NCI-H2196 (cell line): ENCODE data around the gene GRAMD4.
A peak's percentile ranks its signal among the peaks of the same experiment; 100 is the strongest.

Experiments
- DNase-seq: peaks from one replicate; lab custom pipeline; 2025; ENCODE audit not compliant: unreplicated experiment; lab: John Stamatoyannopoulos, UW

The GRAMD4 gene

GRCh38 chr22:46596032-46596441, 24.1 kb upstream of the GRAMD4 start:
- DNase-seq, result no peak

- peak; percentile 82 for DNase-seq
Measured at GRCh38 chr22:46596819-46597218, 23.4 kb upstream of the GRAMD4 start.

DNA sequence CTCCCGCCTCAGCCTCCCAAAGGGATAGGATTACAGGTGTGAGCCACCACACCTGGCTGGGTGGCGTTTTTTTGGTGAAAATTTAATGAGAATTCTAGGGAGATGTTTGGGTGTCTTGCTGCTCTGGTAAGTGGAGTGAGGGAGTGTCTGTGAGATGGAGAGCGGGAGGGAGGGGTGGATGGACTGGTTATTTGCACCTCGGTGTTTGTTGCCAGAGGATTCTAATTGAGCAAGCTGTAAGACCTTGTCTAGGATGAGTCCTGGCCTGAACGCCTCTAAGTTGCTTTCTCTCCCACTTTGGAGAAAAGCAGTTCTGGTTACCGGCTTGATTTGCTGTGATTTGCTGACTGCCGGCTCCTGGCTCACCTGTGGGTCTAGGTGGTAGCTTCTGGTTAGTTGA, 22.0 kb upstream of the GRAMD4 start:
- no peak for DNase-seq

DNA sequence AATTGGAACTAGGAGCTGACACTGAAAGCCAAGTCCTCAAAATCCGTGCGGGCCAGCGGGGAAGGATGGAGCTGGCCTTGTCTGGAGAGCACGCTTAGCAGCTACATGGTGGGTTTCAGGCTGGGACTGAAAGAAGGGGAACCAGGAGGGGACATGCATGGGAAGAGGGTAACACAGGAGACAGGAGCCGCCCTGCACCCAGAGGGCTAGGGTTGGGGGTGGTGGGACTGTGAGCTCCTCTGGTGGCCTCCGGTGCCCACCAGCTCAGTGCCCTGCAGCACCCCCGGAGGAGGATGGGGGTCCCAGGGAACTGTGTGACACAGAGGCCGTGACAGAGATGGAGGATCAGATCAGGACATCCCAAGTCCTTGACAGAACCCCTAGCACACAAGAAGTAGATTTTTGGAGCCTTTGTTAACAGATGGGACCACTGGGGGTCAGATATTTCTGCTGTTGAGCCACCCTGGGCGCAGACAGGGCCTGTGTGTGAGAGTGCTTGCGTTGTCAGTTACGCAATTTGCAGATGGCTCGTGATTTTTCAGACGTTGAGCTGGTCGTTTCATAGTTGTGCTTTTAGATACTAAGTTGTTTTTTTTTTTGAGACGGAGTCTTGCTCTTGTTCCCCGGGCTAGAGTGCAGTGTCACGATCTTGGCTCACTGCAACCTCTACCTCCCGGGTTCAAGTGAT, 21.3 kb upstream of the GRAMD4 start:
- no peak for DNase-seq

GRCh38 chr22:46600273-46600796, 19.9 kb upstream of the GRAMD4 start:
- DNase-seq, result no peak

DNA sequence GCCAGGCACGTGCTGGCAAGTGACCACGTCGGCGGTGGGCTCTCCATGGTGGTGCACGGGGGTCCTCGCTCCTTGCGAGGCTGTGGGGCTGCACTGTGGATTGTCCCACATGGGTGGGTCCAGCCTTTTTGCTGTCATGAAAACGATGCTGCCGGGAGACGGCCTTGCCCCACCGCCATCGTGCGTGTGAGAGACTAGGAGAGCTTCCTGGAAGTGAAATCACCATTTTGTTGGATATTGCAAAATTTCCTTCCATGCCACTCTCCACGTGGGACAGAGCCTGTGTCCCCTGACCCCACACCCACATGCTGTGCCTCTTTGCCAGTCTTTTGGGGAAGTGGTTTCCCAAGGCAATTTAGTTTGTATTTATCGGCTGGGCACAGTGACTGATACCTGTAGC, 18.2 kb upstream of the GRAMD4 start:
- no peak for DNase-seq

DNA sequence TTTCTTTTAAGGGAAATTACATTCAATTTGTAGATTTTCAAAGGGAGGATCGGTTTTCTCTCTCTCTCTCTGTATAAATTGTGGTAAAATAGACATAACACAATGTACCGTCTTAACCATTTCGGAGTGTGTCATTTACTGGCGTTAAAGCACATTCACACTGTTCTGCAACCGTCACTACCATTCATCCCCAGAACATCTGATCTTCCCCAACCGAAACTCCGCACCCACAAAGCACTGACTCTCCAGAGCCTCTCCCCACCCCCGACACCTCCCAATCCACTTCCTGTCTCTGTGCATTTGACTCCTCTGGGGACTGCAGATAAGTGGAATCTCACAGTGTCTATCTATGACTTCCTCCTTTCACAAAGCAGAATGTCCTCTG, 15.9 kb upstream of the GRAMD4 start:
- DNase-seq, result no peak

- DNase-seq, result no peak
Measured at GRCh38 chr22:46605117-46605516, 15.1 kb upstream of the GRAMD4 start.

DNA sequence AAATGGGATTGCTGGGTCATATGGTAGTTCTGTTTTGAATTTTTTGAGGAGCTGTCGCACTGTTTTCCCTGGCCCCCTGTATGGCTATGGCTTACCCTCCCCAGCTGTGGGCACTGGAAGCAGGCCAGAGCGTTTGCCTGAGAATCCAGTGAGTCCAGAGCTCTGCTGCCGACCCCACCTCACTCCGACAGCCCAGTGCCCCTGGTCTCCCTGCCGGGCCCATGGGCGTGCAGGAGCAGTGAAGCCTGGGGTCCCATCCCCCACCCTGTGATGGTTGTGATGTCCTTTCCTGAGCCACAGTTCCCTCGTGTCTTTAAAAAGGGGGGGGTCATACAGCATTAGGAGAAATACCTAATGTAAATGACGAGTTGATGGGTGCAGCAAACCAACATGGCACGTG, 13.3 kb upstream of the GRAMD4 start:
- DNase-seq, result no peak

- DNase-seq, result no peak
Measured at GRCh38 chr22:46607483-46608114, 12.6 kb upstream of the GRAMD4 start.

- DNase-seq, result no peak
Measured at GRCh38 chr22:46609175-46609690, 11.0 kb upstream of the GRAMD4 start.

GRCh38 chr22:46609724-46610201, 10.4 kb upstream of the GRAMD4 start:
- DNase-seq, result no peak

- DNase-seq, result no peak
Measured at GRCh38 chr22:46610356-46610755, 9.8 kb upstream of the GRAMD4 start.

GRCh38 chr22:46611189-46611588, 9.0 kb upstream of the GRAMD4 start:
- no peak for DNase-seq

GRCh38 chr22:46612341-46612903, 7.8 kb upstream of the GRAMD4 start:
- no peak for DNase-seq

DNA sequence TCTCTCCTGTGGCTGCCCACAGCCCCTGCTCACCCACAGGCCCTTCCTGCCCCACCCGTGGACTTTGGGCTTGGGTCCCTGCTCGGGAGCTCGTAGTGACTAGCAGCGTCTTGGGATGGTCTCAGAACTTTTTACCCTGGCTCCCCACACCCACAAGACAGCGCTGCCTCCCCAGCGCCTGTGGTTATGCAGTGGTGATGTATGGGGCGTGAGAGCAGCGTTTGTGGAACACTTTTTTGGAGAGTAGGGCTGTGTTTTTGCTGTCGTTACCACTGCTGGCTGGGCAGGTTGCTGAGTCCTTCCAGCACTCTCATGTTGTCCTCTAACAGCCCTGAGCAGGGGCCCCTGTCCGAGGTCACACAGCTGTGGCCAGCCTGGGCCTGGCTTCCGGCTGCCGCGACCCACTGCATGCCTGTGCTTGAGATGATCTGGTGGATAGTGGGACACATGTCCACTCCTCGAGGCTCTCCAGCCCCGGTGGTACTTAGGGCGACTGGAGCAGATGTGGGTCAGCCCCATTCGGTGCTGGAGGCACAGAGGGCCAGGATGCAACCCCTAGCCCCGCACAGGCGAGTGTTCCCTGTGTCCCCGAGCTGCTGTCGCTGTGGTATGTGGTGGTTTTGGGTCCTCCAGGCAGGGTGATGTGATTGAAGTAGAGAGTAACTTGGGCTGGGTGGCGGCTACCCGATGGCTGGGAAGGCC, 7.1 kb upstream of the GRAMD4 start:
- no peak for DNase-seq

DNA sequence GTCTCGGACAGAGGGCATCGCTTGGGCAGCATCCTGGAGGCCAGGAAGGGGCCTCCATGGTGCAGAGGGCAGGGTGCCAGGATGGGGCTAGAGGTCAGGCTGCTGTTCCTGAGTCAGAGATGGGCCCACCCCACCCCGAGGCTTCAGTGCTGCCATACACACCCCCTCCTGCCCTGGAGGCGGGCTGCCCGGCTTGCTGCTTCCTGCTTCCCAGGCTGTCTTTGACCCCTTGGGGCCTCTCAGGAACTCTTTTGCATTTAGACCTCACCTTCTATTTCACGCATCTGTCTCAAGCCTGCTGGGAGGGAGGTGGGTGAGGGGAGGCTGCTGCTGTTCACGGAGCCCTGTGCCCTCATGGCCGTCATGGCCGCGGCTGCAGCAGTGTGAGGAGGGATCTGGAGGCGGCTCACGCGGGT, 6.6 kb upstream of the GRAMD4 start:
- no peak for DNase-seq

- no peak for DNase-seq
Measured at GRCh38 chr22:46614025-46614931, 5.9 kb upstream of the GRAMD4 start.

DNA sequence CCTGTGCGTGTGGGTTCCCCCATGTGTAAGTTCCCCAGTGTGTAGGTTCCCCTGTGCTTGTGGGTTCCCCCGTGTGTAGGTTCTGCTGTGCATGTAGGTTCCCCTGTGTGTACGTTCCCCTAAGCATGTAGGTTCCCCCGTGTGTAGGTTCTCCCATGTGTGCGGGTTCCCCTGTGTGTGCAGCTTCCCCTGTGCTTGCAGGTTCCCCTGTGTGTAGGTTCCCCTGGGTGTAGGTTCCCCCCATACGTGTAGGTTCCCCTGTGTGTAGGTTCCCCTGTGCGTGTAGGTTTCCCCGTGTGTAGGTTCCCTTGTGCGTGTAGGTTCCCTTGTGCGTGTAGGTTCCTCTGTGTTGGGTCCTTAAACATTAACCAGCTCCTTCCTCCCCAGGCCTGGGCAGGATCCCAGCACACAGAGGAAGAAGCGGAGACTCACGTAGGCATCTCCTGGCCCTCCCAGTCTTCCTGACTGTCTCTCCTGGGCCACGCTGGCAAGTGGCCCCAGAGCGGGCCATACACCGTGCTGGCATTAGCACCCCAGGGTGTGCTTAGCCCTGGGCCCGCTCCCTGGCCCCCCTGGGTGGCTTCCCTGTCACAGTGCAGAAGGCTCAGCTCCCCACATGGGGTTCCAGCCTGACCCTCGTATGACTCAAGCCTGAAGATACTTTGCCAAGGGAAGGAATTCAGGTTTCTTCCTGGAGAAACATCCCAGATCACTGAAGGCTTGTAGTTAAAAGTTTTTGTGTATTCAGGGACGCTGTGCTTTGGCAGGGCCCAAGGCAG, 2.8 kb upstream of the GRAMD4 start:
- no peak for DNase-seq
